ENCODE data around the gene AMBP.

The AMBP gene

DNA sequence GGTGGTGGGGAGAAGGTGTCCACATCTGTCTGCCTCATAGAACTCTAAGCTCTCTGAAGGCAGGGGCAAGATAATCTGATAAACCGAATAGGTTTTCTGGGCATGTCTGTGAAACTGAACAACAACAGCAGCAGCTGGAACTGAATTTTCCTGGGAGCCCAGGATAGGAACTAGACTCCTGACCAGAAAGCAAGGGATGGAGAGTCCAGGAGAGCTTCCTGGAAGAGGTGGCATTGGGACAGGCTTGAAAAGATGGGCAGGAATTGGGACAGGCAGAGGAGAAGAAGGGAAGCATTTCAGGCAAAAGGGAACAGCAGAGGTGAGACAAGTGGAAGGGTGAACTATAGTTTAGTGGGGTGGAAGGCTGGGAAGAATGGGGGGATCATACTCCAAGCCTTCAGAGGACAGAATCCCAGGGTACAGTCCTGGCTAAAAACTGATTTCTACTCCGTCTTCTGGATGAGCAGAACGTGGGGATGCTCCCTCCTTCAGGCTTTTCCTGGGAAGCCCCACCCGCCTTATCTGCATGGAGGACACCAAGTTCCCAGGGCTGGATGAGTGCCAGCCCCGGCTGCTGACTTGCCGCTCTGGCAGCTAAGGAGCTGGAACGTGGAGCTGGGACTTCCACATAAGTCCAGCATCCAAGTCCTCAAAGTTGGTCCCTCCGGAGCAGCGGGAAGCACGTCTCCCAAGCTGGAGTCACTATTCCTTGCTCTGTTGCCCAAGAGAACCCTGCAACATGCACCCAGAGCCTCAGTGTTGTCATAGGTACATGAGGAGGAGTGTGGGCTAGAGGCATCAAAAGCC is 34.9 kb upstream of the AMBP start:
- peak; percentile 69 for DNase-seq (ENCODE audit: low spot score)

DNA sequence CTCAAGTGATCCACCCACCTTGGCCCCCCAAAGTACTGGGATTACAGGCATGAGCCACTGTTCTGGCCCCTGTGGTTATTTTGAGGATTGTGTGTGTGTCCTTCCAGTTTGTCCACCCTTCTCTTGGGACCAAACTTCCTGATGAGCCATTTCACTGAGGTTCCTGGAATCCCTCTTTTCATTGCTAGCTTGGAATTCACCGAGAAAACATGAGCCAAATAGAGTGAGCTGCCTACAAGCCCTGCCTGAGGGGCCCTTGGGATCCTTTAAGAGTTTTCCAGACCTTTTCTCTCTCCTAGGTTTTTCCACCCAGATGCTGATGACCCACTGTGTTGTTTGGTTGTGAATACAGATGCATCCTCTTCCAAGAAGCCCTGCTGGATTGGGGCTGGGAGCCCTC is 34.2 kb upstream of the AMBP start:
- DNase-seq (ENCODE audit: low spot score) = peak; percentile 46

- peak; percentile 82 for DNase-seq (ENCODE audit: low spot score)
Measured at GRCh38 chr9:114110180-114110579, 32.1 kb upstream of the AMBP start.

DNA sequence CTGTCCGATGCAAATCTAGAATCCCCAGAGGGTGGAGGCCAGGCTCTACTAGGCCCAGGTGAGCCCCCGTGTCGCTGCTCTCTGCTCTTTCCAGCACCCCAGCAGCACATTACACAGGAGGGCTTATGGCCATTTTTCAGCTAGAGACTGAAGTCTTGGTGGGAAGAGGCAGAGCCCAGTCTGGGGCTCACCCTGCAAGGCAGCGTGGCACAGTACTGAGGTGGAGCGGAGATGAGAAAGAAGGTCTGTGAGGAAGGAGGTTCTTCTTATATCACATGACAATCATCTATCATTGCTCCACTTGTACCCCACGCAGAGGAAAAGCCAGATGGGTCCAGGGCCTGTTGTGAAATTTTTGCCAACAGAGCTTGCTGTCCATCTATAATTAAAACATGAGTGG is 31.0 kb upstream of the AMBP start:
- DNase-seq (ENCODE audit: low spot score) = no peak

DNA sequence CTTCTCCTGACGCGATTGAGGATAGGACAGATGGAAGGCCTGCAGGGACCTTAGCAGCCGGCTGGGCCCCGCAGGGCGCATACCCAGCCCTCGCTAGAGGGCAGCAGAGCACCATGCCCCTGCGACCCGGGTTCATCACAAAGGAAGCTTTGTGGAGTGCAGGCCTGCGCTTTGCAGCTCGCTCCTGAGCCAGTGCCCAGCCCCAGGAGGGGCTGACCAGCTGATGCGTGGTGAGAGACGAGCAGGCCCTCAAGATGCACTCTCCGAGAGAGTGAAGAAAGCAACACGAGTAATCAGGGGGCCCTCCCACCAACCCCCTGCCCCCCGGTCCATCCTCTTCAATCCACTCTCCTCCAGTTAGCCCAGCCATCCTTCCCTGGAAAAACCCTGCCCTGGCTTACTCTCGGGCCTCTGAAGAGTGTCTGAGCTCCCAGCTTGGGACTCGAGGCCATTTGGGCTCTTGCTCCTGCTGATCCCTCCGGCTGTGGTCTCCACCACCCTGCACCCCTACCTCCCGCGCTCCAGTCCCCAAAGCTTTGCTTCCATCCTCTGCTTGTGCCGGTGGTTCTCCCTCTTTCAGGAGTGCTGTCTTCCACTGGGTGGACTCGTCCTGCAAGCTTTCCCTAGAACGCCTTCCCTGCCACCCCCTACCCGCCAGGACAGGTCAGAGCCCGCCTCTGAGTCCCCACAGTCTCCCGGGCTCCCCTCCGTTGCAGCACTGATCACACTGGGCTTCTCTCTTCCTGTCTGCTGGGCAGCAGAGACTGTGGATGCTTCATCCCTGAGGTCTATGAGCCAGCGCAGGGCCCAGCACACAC is 30.1 kb upstream of the AMBP start:
- peak; percentile 94 for DNase-seq (ENCODE audit: low spot score)

GRCh38 chr9:114107286-114108001 is 29.3 kb upstream of the AMBP start:
- DNase-seq (ENCODE audit: low spot score) = no peak

DNA sequence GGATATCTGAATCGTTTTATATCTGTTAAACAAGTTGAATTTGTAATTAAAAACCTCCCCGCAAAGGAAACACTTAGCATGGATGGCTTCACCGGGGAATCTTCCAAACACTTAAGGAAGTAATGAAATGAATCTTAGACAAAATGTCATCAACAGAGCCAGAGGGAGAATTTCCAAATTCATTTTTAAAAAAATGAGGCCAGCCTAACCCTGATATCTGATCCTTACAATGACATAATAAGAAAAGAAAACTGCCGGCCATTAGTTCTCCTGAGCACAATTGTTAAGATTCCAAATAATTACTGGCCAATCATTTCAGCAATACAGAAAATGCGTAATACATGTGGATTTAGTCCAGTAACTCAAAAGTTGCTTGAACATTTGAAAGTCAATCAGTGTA is 27.1 kb upstream of the AMBP start:
- no peak for DNase-seq (ENCODE audit: low spot score)

GRCh38 chr9:114102484-114102883 is 24.4 kb upstream of the AMBP start:
- DNase-seq (ENCODE audit: low spot score) = no peak

DNA sequence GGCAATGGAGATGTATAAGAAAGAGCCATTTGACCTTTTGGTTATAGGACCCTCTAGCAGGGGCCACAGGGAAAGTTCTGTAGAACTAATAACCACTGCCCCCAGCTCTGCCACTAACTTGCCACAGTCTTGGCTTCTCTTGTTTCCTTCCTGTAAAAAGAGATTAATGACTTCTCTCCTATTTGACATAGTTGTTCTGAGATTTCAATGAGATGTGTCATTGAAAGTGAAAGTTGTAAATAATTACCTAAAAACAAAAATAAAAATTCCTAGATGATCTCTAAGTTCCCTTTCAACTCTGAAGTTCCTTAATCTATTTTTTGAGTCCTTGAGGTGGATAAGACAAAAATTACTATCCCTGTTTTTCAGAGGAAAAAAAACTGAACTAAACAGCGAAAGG is 22.4 kb upstream of the AMBP start:
- no peak for DNase-seq (ENCODE audit: low spot score)

GRCh38 chr9:114099669-114100270 is 21.7 kb upstream of the AMBP start:
- DNase-seq (ENCODE audit: low spot score) = no peak

DNA sequence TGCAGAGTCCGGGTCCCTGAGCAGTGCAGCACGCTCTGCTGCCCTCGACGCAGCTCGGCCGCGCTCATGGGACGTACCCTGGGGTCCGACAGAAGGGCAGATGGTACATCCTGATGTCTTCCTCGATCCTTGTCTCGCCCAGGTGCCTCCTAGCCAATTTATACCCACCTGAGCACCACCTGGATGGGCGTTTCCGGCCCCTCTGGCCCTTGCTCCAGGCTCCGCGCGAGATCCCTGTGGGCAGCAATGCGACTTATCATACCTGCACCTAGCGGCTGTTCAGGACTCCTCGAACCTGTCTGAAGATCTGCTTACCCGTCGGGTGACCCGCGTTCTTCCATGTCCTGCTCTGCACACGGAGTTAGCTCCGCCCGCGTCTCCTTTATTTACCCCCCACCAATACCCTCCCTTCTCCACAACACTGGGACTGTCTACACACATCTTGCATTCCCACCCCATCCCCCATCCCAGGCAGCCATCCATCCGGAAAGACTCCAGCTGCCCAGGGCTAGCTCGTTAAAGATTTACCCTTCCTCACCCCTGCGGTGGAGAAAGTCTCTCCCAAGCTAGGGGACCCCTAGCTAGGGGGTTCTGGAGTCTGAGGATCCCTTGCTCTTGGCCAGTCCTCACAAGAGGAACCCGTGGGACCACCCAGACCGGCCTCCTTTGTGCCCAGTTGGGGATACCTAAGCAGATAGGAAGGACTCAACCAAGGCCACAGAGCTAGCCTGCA is 21.0 kb upstream of the AMBP start, which contains the start of gene KIF12:
Gene KIF12, minus strand, starts transcription at position 357 of the 733 bp plus-strand sequence. Its CDS starts 16 bp downstream, at position 341.
- DNase-seq (ENCODE audit: low spot score) = no peak

GRCh38 chr9:114098021-114098935 is 20.2 kb upstream of the AMBP start:
- DNase-seq (ENCODE audit: low spot score) = peak; percentile 67

GRCh38 chr9:114097613-114098020 is 19.5 kb upstream of the AMBP start:
- DNase-seq (ENCODE audit: low spot score) = no peak

DNA sequence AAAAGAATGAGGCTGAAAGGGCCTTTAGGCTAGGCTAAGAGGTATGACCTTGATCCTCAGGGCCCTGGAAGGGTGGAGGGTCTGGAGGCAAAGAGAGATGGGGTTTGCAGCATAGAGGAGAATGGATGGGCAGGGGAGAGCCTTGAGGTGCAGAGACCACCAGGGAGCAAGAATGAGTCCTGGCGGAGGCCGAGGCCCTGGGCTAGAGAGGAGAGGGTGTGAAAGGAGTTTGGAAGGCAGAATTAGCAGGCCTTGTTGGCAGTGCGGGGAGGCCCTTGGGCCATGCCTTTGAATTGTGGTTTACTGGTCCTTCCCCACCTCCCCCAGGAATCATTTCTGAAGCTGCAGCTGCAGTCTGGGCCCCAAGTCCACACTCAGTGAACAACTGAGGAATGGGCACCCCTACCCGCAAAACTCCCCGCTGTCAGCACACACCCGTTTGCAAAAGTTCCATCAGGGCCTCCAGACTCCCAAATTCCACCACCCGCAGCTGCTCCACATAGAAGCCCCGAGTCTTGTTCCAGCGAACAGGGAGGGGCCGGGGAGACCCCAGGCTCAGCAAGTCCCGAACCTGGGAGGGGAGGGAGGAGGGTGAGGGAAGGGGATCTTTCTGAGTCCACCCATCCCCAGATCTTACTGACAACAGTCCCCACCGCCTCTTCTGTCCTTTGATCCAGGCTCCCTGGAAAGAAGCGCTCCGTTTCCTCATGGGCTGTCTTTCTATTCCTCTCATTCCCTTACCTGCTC is 18.9 kb upstream of the AMBP start:
- no peak for DNase-seq (ENCODE audit: low spot score)

- DNase-seq (ENCODE audit: low spot score) = no peak
Measured at GRCh38 chr9:114096041-114096511, 18.0 kb upstream of the AMBP start.

DNA sequence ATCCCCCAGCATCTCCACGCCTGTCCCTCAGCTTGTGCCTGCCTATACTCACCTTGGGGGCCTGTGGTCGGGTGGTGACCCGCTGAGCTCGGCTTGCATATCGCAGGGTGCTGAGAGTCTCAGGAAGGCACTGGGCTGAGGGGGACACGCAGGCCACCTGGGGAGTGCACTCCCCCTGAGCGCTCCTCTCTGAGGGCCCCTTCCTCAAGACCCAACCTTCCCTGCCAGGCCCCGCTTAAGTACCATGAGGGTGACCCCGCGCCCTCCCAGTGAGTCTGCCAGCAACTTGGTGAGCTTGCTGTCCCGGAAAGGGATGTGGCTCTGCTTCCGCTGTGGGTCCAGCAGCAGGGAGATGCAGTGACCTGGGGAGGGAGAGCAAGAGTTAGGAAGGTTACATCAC is 16.9 kb upstream of the AMBP start:
- DNase-seq (ENCODE audit: low spot score) = no peak

- DNase-seq (ENCODE audit: low spot score) = no peak
Measured at GRCh38 chr9:114093761-114094505, 15.8 kb upstream of the AMBP start.

GRCh38 chr9:114093031-114093471 is 15.0 kb upstream of the AMBP start:
- DNase-seq (ENCODE audit: low spot score) = no peak

DNA sequence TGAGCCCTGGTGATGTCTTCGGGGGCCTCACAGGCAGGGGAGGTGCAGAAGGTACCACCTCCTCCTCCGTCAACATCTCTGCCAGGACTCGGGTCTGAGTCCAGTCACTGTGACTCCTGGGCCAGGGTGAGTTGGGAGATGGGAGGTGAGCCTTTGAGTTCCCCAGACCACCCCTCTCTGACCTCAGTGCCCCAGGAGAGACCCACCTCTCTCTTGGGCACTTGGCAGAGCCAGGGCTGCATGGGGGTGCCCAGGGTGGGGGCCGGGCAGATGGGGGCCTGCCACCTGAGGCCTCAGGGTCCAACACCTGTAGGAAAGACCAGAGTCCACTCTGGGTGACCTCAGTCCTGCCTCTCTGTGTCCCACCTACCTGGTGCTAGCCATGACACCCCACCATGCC is 14.2 kb upstream of the AMBP start:
- DNase-seq (ENCODE audit: low spot score) = no peak
